K562 (cell line): ENCODE results near the gene CALML3. TPM values are rescaled to one million over a fixed set of nuclear protein-coding genes. Genes with fewer than 3 reads are reported as not detected.

Source experiments
- ATAC-seq: fragments of 200-7000 bp; cut with Tn5 transposase; 3 replicates; pipeline ENCODE4 v1.9.1; 2020; ENCODE audit warnings: moderate library complexity
- BruUV-seq: library from RNA; stranded (reverse); fragments of 400-500 nt; replicated peaks from 2 replicates; lab custom pipeline; 2021; lab: Mats Ljungman, UMichigan
- CTCF ChIA-PET: fragments of 300-600 bp; formaldehyde crosslinking; extraction: SDS; loops from one replicate; lab custom pipeline; 2021; ENCODE audit warnings: low intra/inter-chr PET ratio; lab: Yijun Ruan, JAX
- POLR2A ChIA-PET: fragments of 300-600, 350-650 bp; sonication (Branson Sonifier 250); formaldehyde crosslinking; extraction: SDS; loops from one replicate; lab custom pipeline; 2021; ENCODE audit warnings: antibody characterized with exemption, inconsistent platforms; lab: Yijun Ruan, JAX
- DNase-seq, 4 experiments: peaks; one replicate each; pipeline versions ENCODE4 v3.0.0 to v3.0.0-alpha.2; 2011 to 2018; ENCODE audit warnings: low spot score in 3 of 4, mixed read lengths in 3 of 4; ENCODE audit errors: extremely low read depth in 1 of 4
- FAIRE-seq: peaks from 2 replicates; lab custom pipeline; 2011; peaks lifted over from hg19 to GRCh38; lab: Jason Lieb, UNC
- H2AFZ ChIP-seq: 2 replicates; pipeline ENCODE4 v1.6.0; 2011; ENCODE audit warnings: low read depth, low read length, control low read depth, inconsistent platforms
- H3K27ac ChIP-seq: fragments of 200-600 bp; 3 replicates; pipeline ENCODE4 v1.8.0; 2011; ENCODE audit warnings: low read depth, mild to moderate bottlenecking, control low read depth, inconsistent platforms, low read length, moderate library complexity, mixed read lengths; ENCODE audit errors: extremely low read depth
- H3K27me3 ChIP-seq, 2 experiments: fragments of 300-600 bp in 1 of 2; 2 replicates in 1 of 2; 3 replicates in 1 of 2; pipeline versions ENCODE4 v1.6.0 to v1.8.0; 2011; ENCODE audit warnings: inconsistent platforms in 2 of 2, low read length in 2 of 2, mild to moderate bottlenecking in 1 of 2, mixed read lengths in 1 of 2, moderate library complexity in 1 of 2; ENCODE audit not compliant: control insufficient read depth in 2 of 2, insufficient read depth in 2 of 2
- H3K36me3 ChIP-seq: fragments of 300-600 bp; 3 replicates; pipeline ENCODE4 v1.8.0; 2011; ENCODE audit warnings: mild to moderate bottlenecking, low read length, inconsistent platforms; ENCODE audit not compliant: control insufficient read depth, insufficient read depth
- H3K4me1 ChIP-seq, 2 experiments: fragments of 200-600 bp in 1 of 2; replicated peaks in 1 of 2; 2 replicates in 1 of 2; 3 replicates in 1 of 2; pipeline versions ENCODE4 v1.5.1 to v1.8.0; 2011; ENCODE audit warnings: inconsistent platforms in 2 of 2, low read length in 2 of 2, mild to moderate bottlenecking in 1 of 2, mixed read lengths in 1 of 2, moderate library complexity in 1 of 2; ENCODE audit not compliant: control insufficient read depth in 2 of 2, insufficient read depth in 2 of 2
- H3K4me2 ChIP-seq: 2 replicates; pipeline ENCODE4 v1.6.1; 2011; ENCODE audit warnings: low read length, control low read depth, inconsistent platforms, mixed read lengths; ENCODE audit not compliant: insufficient read depth
- H3K4me3 ChIP-seq: fragments of 200-600 bp; sonication (generic), shearing (Covaris generic); 2 replicates; pipeline ENCODE4 v1.5.1; 2016; ENCODE audit warnings: control low read depth, inconsistent platforms
- H3K79me2 ChIP-seq: fragments of 200-600 bp; 3 replicates; pipeline ENCODE4 v1.8.0; 2011; ENCODE audit warnings: low read length, inconsistent platforms; ENCODE audit not compliant: control insufficient read depth, insufficient read depth
- H3K9ac ChIP-seq, 2 experiments: 2 replicates each; pipeline versions ENCODE4 v1.6.0 to v1.6.1; 2011; ENCODE audit warnings: low read depth in 2 of 2, low read length in 2 of 2, control low read depth in 1 of 2, inconsistent platforms in 1 of 2, mild to moderate bottlenecking in 1 of 2, mixed read lengths in 1 of 2; ENCODE audit not compliant: insufficient read depth in 1 of 2
- H3K9me1 ChIP-seq: one replicate; pipeline ENCODE4 v1.6.0; 2011; ENCODE audit warnings: inconsistent platforms, mild to moderate bottlenecking, low read length, moderate library complexity; ENCODE audit not compliant: control insufficient read depth, insufficient read depth
- H3K9me3 ChIP-seq: replicated peaks from 2 replicates; pipeline ENCODE4 v1.5.1; 2011; ENCODE audit warnings: low read depth, low read length, inconsistent platforms; ENCODE audit not compliant: control insufficient read depth, insufficient read depth
- H4K20me1 ChIP-seq: replicated peaks from 2 replicates; pipeline ENCODE4 v1.6.1; 2011; ENCODE audit warnings: low read length, inconsistent platforms, mixed read lengths; ENCODE audit not compliant: control insufficient read depth, insufficient read depth
- CEBPB ChIP-seq: fragments of 450-650 bp; IDR thresholded peaks from 2 replicates; pipeline ENCODE4 v1.6.1; 2016; ENCODE audit warnings: missing genetic modification characterization, missing compliant biosample characterization
- ZSCAN29 ChIP-seq: fragments of 450-650 bp; IDR thresholded peaks from 2 replicates; pipeline ENCODE4 v1.6.1; 2017
- WGBS: fragments of 100-300 bp; shearing (Covaris generic); methylation state at CpG from one replicate; pipeline ENCODE4 v1.1.6; 2016; ENCODE audit warnings: low coverage, mixed read lengths; ENCODE audit not compliant: insufficient coverage; ENCODE audit errors: missing lambda C conversion rate; 5-methylcytosine and 5-hydroxymethylcytosine counted together
- in situ Hi-C: fragments of 300-500 bp; cut with MboI; formaldehyde crosslinking; loops from 4 replicates; pipeline ENCODE4 v1.15.0; 2018; ENCODE audit warnings: inconsistent platforms, mixed read lengths
- intact Hi-C: fragments of 100-400 bp; cut with micrococcal nuclease; formaldehyde crosslinking; loops from 2 replicates; pipeline ENCODE4 v1.14.2; 2022
- polyA plus RNA-seq, 8 experiments: library from polyadenylated mRNA; depleted of rRNA in 4 of 8; stranded (reverse) in 5 of 8; unstranded in 3 of 8; fragments of >200 nt; fragmentation: Nextera tagmentation in 2 of 8; fragmentation: Illumina TruSeq in 1 of 8; extraction: Ambion mirVana in 2 of 8; extraction: Trizol in 1 of 8; gene quantifications; 2 replicates each; pipeline versions ENCODE4 v1.2.1 to v1.2.3, GENCODE V29; 2011 to 2014; ENCODE audit warnings: inconsistent platforms in 1 of 8, missing spikeins in 1 of 8
- total RNA-seq, 7 experiments: library from RNA; depleted of rRNA in 6 of 7; stranded (reverse); fragments of >200 nt in 6 of 7; fragmentation: Illumina TruSeq in 2 of 7; extraction: Trizol in 2 of 7; gene quantifications; 2 replicates each; pipeline versions ENCODE4 v1.2.1 to v1.2.3, GENCODE V29; 2011 to 2021; ENCODE audit warnings: low replicate concordance in 1 of 7
- TF ChIP-seq, protein P1 (sequence below): sonication (generic); IDR thresholded peaks from 2 replicates; pipeline ENCODE4 v1.6.1; 2016

CALML3 gene
- total and polyA plus RNA-seq, 9 of the 15 experiments (the other 6 are each of a cell fraction or from before 2014, with no cell fraction given) = not detected

DNA sequence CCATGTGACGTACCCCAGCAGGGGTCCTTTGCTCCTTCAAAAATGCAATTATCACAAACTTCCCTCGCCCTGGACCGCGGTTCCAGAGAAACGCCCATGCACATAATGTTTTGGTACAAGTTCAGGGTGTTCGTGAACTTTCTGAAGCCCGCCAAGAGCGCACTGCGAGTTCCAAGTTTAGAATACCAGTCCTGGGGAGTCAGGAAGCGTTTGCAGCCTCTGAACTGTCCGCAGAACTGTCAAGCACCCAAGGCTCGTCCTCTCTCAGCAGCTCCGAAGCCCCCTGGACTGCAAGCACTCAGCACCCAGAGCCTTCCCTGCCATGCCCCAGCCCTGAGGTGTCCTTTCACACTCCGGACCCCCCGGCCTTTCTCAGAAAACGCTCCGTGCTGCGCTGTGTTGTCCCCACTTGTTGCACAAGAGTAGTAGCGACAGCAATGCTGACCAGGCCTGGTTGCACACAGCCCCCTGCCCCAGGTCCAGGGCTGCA lies 30.3 kb downstream of the CALML3 start (continued):
- no peak for TF ChIP-seq ZSCAN29

DNA sequence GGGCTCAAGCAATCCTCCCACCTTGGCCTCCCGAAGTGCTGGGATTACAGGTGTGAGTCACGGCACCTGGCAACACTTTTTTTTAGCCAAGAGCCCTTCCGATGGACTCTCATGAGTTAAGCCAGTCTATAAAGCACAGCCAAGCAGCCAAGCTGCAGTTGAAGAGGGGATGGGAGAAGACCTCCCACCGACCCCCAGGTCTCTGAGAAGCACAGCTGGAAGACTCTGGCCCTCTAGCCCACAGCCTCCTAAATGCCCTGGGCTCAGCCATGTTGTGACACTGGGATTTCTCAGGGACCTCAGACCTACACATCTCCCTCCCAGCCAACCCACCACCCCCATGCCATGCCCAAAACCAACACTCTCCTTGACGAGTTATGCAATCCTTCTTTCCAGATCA lies 31.1 kb downstream of the CALML3 start:
- Histone ChIP-seq H3K9ac (no peak overlapping the region; a peak in 1 of 4 replicates), H3K79me2 (no peaks in the 10 kb centered on the region), H2AFZ (no peak overlapping the region), H3K9me3 (no peaks in the 10 kb centered on the region), H3K4me1 (peaks cover 52 to 55% of the 10 kb centered on the region in 2 experiments), H3K9me1 (no peaks in the 10 kb centered on the region), H4K20me1 (no peaks in the 10 kb centered on the region), H3K4me3 (no peak overlapping the region), H3K36me3 (no peaks in the 10 kb centered on the region), H3K27ac (no peak overlapping the region), H3K4me2 (no peak overlapping the region)
- FAIRE-seq = no peak
- BruUV-seq = no TSS peak
- WGBS = 67% methylated on average over 5 of the region's 5 CpGs
- CTCF ChIA-PET = no interaction called here
- intact Hi-C loops = no loop called here
- no peak for DNase-seq
- in situ Hi-C loops = no loop called here
- TF ChIP-seq, protein P1, sequence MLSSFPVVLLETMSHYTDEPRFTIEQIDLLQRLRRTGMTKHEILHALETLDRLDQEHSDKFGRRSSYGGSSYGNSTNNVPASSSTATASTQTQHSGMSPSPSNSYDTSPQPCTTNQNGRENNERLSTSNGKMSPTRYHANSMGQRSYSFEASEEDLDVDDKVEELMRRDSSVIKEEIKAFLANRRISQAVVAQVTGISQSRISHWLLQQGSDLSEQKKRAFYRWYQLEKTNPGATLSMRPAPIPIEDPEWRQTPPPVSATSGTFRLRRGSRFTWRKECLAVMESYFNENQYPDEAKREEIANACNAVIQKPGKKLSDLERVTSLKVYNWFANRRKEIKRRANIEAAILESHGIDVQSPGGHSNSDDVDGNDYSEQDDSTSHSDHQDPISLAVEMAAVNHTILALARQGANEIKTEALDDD = no peak
- TF ChIP-seq CEBPB (tag) = peak; percentile 46
- TF ChIP-seq, all 486 proteins: peak for 1
- H3K27me3 ChIP-seq = no peaks in the 10 kb centered on the region
- ATAC-seq = no peak
- POLR2A ChIA-PET = no interaction called here
